Fibroblast of the aortic adventitia (primary cell): ENCODE results near the gene WNT2B. TPM values are rescaled to one million over a fixed set of nuclear protein-coding genes. Genes with fewer than 3 reads are reported as not detected.
"Not testable (repeated sequence)": the region's sequence is repeated elsewhere in the genome, so short reads cannot be mapped to it uniquely, and the experiment has no call there.

Source experiments
- DNase-seq: peaks from one replicate; pipeline ENCODE4 v3.0.0-alpha.2; 2010; ENCODE audit warnings: low read depth
- H3K4me3 ChIP-seq: 2 replicates; pipeline ENCODE4 v1.5.1; 2011; ENCODE audit warnings: low read depth, mild to moderate bottlenecking, control low read depth, low read length, moderate library complexity
- total RNA-seq: library from RNA; depleted of rRNA; stranded (reverse); fragments of >200 nt; gene quantifications from 2 replicates; pipeline ENCODE4 v1.2.3, GENCODE V29; 2012; ENCODE audit warnings: low replicate concordance
- TF ChIP-seq, protein P1 (sequence below): IDR thresholded peaks from 2 replicates; pipeline ENCODE4 v1.5.1; 2011; ENCODE audit warnings: mild to moderate bottlenecking, low read length, control low read depth, inconsistent platforms; ENCODE audit not compliant: insufficient read depth

The WNT2B gene
- total RNA-seq, 1 donor = 2.4 TPM

DNA sequence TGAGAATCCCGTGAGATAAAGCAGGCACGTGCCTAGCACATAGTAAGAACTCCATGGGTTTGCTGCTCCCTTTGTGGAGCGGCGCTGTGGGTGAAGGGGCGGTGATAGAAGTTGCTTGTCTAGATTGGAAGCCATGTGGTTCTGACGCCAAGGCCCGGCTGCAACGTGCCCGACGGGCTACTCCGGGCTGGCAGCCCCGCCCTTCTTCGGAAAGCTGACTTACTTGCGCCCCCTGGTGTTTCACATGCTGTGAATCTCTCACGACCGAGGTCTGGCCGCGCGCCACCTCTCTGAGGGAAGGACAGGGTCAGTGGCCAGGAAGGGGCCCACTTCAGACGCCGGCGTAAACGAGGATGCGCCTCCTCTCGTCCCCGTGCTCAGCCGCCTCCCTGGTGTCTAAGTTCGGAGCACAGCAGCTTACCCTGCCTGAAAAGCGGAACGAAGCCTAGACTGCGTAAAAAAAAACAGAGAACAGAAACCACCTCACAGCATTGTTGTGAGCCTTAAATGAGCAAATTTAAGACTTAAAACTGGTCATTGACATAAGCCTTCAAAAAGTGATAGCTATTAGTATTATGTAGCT is 42.6 kb upstream of the WNT2B start:
- peak overlapping the region; percentile 61 for H3K4me3 ChIP-seq
- TF ChIP-seq, protein P1, sequence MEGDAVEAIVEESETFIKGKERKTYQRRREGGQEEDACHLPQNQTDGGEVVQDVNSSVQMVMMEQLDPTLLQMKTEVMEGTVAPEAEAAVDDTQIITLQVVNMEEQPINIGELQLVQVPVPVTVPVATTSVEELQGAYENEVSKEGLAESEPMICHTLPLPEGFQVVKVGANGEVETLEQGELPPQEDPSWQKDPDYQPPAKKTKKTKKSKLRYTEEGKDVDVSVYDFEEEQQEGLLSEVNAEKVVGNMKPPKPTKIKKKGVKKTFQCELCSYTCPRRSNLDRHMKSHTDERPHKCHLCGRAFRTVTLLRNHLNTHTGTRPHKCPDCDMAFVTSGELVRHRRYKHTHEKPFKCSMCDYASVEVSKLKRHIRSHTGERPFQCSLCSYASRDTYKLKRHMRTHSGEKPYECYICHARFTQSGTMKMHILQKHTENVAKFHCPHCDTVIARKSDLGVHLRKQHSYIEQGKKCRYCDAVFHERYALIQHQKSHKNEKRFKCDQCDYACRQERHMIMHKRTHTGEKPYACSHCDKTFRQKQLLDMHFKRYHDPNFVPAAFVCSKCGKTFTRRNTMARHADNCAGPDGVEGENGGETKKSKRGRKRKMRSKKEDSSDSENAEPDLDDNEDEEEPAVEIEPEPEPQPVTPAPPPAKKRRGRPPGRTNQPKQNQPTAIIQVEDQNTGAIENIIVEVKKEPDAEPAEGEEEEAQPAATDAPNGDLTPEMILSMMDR = peak; percentile 78
- DNase-seq = peak; percentile 97

DNA sequence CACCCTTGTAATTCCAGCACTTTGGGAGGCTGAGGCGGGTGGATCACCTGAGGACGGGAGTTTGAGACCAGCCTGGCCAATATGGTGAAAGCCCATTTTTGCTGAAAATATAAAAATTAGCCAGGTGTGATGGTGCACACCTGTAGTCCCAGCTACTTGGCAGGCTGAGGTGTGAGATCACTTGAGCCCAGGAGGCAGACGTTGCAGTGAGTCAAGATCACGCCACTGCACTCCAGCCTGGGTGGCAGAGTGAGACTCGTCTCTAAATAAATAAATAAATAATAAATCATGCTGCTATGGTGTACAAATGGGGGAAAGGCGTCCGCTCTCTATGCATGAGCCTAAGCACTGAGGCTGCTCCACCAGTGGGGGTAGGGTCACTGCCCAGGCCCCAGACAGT is 38.4 kb upstream of the WNT2B start:
- not testable (repeated sequence) for DNase-seq, H3K4me3 ChIP-seq

DNA sequence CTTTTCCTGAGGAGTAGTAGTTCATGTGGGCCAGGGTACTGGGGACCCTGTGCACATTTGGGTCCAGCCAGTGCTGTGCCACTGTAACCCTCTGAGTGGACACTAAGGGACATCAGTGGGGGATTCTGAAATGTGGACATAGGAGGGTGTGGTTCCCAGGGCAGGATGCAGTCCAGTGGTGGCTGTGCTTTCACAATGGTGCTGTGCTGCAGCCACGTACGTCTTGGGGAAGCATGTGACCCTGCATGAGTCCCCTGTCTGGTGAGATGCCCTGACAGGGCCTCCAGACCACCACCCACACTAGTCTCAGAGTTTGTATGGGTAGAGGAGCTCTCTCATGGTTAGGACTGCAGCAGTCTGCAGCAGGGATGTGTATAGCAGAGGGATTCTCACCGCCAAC is 37.8 kb upstream of the WNT2B start:
- no peak for DNase-seq
- no peak overlapping the region for H3K4me3 ChIP-seq
- TF ChIP-seq, protein P1 = no peak

DNA sequence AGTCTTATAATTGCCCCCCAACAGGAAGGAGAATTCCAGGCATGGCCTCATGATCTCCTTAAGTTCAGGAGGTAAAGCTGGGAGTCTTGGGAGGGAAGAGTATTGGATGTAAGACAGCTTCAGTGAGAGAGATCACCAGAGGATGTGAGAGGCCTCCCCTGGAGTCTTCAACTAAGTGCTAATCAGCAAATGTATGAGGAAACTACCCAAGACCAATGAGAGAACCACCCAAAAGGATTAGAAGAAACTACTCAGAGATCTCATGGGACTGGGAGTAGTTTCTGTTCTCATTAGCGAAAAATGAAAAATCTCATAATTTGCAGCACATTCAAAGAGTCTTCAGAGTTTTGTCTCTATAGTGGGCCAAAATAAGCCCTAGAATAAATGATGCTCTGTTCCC is 36.6 kb upstream of the WNT2B start:
- TF ChIP-seq, protein P1 = no peak
- DNase-seq = no peak
- no peak overlapping the region for H3K4me3 ChIP-seq

DNA sequence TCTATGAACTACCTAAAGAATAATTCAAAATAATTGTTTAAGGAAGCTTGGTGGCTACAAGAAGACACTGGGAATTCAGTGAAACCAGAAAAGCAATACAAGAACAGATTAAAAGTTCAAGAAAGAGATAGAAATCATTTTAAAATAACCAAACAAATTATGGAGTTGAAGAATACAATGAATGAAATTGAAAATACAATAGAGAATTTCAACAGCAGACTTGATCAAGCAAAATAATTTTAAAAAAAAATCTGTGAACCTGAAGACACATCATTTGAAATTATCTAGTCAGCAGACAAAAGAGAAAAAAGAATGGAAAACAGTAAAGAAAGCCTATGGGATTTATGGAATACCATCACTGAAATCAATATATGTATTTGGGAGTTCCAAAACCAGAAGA is 31.2 kb upstream of the WNT2B start:
- no peak overlapping the region for H3K4me3 ChIP-seq
- TF ChIP-seq, protein P1 = no peak
- DNase-seq = no peak

DNA sequence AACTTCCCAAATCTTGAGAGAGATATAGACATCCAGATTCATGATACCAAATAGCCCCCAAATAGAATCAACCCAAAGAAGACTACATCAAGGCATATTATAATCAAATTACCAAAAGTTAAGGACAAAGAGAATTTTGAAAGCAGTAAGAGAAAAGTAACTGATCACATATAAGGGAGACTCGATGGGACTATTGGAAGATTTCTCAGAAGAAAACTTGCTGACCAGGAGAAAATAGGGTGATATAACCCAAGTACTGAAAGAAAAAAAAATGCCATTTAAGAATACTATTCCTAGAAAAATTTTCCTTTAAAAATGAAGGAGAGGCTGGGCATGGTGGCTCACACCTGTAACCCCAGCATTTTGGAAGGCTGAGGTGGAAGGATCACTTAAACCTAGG is 30.5 kb upstream of the WNT2B start:
- no peak overlapping the region for H3K4me3 ChIP-seq
- TF ChIP-seq, protein P1 = no peak
- DNase-seq = no peak

DNA sequence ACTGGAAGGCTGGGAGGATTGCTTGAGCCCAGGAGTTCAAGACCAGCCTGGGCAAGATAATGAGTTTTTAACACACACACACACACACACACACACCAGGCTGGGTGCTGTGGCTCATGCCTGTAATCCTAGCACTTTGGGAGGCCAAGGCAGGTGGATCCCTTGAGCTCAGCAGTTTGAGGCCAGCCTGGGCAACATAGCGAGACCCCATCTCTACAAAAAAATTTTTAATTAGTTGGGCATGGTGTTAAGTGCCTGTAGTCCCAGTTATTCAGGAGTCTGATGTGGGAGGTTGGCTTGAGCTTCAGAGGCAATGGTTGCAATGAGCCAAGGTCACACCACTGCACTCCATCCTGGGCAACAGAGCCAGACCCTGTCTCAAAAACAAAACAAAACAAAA is 22.7 kb upstream of the WNT2B start:
- not testable (repeated sequence) for H3K4me3 ChIP-seq, DNase-seq

DNA sequence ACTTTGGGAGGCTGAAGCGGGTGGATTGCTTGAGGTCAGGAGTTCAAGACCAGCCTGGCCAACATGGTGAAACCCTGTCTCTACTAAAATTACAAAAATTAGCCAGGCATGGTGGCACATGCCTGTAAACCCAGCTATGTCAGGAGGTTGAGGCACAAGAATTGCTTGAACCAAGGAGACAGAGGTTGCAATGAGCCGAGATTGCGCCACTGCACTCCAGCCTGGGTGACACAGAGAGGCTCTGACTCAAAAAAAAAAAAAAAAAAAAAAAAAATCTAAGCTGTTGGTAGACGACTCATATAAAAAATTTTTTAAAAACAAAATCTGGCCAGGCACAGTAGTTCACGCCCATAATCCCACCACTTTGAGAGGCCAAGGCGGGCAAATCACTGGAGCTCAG is 21.1 kb upstream of the WNT2B start:
- H3K4me3 ChIP-seq = not testable (repeated sequence)

DNA sequence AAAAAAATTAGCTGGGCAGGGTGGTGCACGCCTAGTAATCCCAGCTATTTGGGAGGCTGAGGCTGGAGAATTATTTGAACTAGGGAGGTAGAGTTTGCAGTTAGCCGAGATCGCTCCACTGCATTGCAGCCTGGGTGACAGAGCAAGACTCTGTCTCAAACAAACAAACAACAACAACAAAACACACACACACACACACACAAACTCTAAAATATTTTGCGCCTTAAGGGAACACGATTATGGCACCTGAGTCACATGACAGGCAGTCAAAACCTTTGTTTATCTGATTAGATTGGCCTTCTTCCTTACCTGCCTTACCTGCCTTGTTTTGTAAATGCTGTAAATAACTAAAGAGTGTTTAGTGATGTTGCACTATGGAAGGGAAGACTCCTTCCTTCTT is 20.6 kb upstream of the WNT2B start:
- DNase-seq = no peak
- TF ChIP-seq, protein P1 = no peak
- H3K4me3 ChIP-seq = no peak overlapping the region

More for the DNA sequence above, 21.1 kb upstream of the WNT2B start:
- DNase-seq = not testable (repeated sequence)
